NT2/D1 (cell line): ENCODE measurements around the gene MYZAP.

ENCODE experiments used
- YY1 ChIP-seq: IDR thresholded peaks from 2 replicates; pipeline ENCODE4 v1.6.1; 2011; ENCODE audit not compliant: insufficient read length, insufficient read depth
- ZNF274 ChIP-seq: IDR thresholded peaks from 2 replicates; pipeline ENCODE4 v1.6.1; 2011; ENCODE audit warnings: mild to moderate bottlenecking, low read depth, low read length

DNA sequence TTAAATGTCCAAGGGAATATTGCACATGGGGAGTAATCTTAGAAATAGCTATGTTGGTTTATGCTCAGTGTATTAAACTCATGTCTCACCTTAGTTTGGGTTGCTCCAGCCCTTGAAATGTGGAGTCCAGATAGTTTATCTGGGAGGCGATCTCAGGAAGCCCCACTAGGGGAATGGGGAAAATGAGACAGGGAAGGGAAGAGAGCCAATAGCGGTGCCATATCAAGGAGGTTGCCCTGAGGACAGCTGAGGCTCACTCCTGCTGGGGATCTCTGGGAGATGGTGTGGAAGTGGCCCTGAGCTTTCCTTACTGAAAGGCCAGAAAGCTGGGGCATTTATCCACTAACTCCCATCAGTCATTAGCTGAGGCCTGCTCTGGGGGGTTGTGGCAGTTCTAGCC, 71.6 kb downstream of the MYZAP start:
- TF ChIP-seq YY1 (no peak), ZNF274 (no peak)
